Activated CD8-positive, alpha-beta T cell treated with anti-CD3 and anti-CD28 coated beads for 36 hours (primary cell): ENCODE measurements around the gene CLCA2. TPM values are rescaled to one million over a fixed set of nuclear protein-coding genes. Genes with fewer than 3 reads are reported as not detected.

Source experiments
- ATAC-seq: fragments of 200-7000 bp; cut with Tn5 transposase; one replicate; pipeline ENCODE4 v1.10.0; 2021; ENCODE audit warnings: mild to moderate bottlenecking, moderate library complexity
- CTCF ChIA-PET: fragments of 350-600 bp; sonication (Branson Sonifier 250); formaldehyde crosslinking; loops from one replicate; lab custom pipeline; 2021; ENCODE audit warnings: antibody characterized with exemption; lab: Charles Lee
- POLR2A ChIA-PET: fragments of 350-600 bp; sonication (Branson Sonifier 250); formaldehyde crosslinking; loops from one replicate; lab custom pipeline; 2021; ENCODE audit warnings: antibody characterized with exemption; lab: Charles Lee
- DNase-seq: peaks from one replicate; pipeline ENCODE4 v3.0.0-alpha.2; 2020
- H3K27ac Mint-ChIP-seq: one replicate; pipeline ENCODE4 v1.8.0; 2021; ENCODE audit warnings: mild to moderate bottlenecking, mixed read lengths
- H3K27me3 Mint-ChIP-seq: one replicate; pipeline ENCODE4 v1.8.0; 2021; ENCODE audit warnings: mixed read lengths
- H3K36me3 Mint-ChIP-seq: one replicate; pipeline ENCODE4 v1.8.0; 2021; ENCODE audit warnings: low read depth, mixed read lengths
- H3K4me1 Mint-ChIP-seq: one replicate; pipeline ENCODE4 v1.8.0; 2021; ENCODE audit warnings: low read depth, mixed read lengths
- H3K4me3 Mint-ChIP-seq: one replicate; pipeline ENCODE4 v1.8.0; 2021; ENCODE audit warnings: mild to moderate bottlenecking, moderate library complexity, mixed read lengths
- H3K9me3 Mint-ChIP-seq: one replicate; pipeline ENCODE4 v1.8.0; 2021; ENCODE audit warnings: mixed read lengths
- CTCF ChIP-seq: fragments of 200-600 bp; IDR thresholded peaks from one replicate; pipeline ENCODE4 v1.8.0; 2022; ENCODE audit warnings: antibody characterized with exemption, mild to moderate bottlenecking
- intact Hi-C: fragments of 100-400 bp; cut with micrococcal nuclease; formaldehyde crosslinking; loops from one replicate; pipeline ENCODE4 v1.10.0; 2022
- total RNA-seq, 2 experiments: library from RNA; stranded (reverse); gene quantifications; one replicate each; pipeline ENCODE4 v1.2.3, GENCODE V29; 2021

The CLCA2 gene
- total RNA-seq, 2 experiments from 2014 or later: not detected

GRCh38 chr1:86448670-86449069, 24.7 kb downstream of the CLCA2 start:
- ATAC-seq (no peak), DNase-seq (no peak)
- Mint-ChIP-seq H3K27me3 (no peaks in the 10 kb centered on the region), H3K4me3 (no peak overlapping the region), H3K27ac (no peak overlapping the region), H3K36me3 (no peaks in the 10 kb centered on the region), H3K4me1 (no peaks in the 10 kb centered on the region), H3K9me3 (no peaks in the 10 kb centered on the region)
- no peak for TF ChIP-seq CTCF
- intact Hi-C loops: no loop called here
- ChIA-PET CTCF (interaction anchor here (1.5 kb wide), 1 partner anchor 53 kb away, joined by 3 read pairs; no protein-coding TSS in a partner anchor), POLR2A (no interaction called here)

- Mint-ChIP-seq H3K27me3 (no peaks in the 10 kb centered on the region), H3K4me1 (no peaks in the 10 kb centered on the region), H3K9me3 (no peaks in the 10 kb centered on the region), H3K4me3 (no peak overlapping the region), H3K27ac (no peak overlapping the region), H3K36me3 (no peaks in the 10 kb centered on the region)
- DNase-seq: no peak
- intact Hi-C loops: no loop called here
- no peak for TF ChIP-seq CTCF
- ATAC-seq: no peak
- CTCF ChIA-PET: interaction anchor here (1.5 kb wide), 1 partner anchor 53 kb away, joined by 3 read pairs; no protein-coding TSS in a partner anchor
- POLR2A ChIA-PET: no interaction called here
These were observed 25.1 kb downstream of the CLCA2 start for GRCh38 chr1:86449103-86449502.

GRCh38 chr1:86450847-86451246, 26.9 kb downstream of the CLCA2 start:
- ChIA-PET POLR2A (no interaction called here), CTCF (interaction anchor here (1.1 to 2.5 kb wide), 2 partner anchors 23 to 49 kb away, joined by 3 to 10 read pairs; no protein-coding TSS in a partner anchor)
- Mint-ChIP-seq H3K4me1 (no peaks in the 10 kb centered on the region), H3K4me3 (no peak overlapping the region), H3K27me3 (no peaks in the 10 kb centered on the region), H3K9me3 (no peaks in the 10 kb centered on the region), H3K36me3 (no peaks in the 10 kb centered on the region), H3K27ac (no peak overlapping the region)
- ATAC-seq: no peak
- TF ChIP-seq CTCF: no peak
- no peak for DNase-seq
- intact Hi-C loops: no loop called here

GRCh38 chr1:86453664-86454063, 29.7 kb downstream of the CLCA2 start:
- intact Hi-C loops: no loop called here
- ATAC-seq (no peak), DNase-seq (no peak)
- ChIA-PET POLR2A (no interaction called here), CTCF (interaction anchor here (0.8 to 1.3 kb wide), 4 partner anchors 20 to 86 kb away, joined by 3 to 4 read pairs (median 4); no protein-coding TSS in a partner anchor)
- no peaks in the 10 kb centered on the region for H3K36me3 Mint-ChIP-seq
- H3K9me3 Mint-ChIP-seq: no peaks in the 10 kb centered on the region
- no peak overlapping the region for H3K4me3 Mint-ChIP-seq
- peaks cover 6% of the 10 kb centered on the region for H3K27me3 Mint-ChIP-seq
- no peaks in the 10 kb centered on the region for H3K4me1 Mint-ChIP-seq
- H3K27ac Mint-ChIP-seq: no peak overlapping the region
- TF ChIP-seq CTCF: no peak

- Mint-ChIP-seq H3K9me3 (no peaks in the 10 kb centered on the region), H3K4me3 (no peak overlapping the region), H3K36me3 (no peaks in the 10 kb centered on the region), H3K27me3 (peaks cover 6% of the 10 kb centered on the region), H3K27ac (no peak overlapping the region), H3K4me1 (no peaks in the 10 kb centered on the region)
- TF ChIP-seq CTCF: no peak
- ChIA-PET POLR2A (no interaction called here), CTCF (interaction anchor here (0.6 kb wide), 1 partner anchor 55 kb away, joined by 3 read pairs; no protein-coding TSS in a partner anchor)
- no peak for DNase-seq
- intact Hi-C loops: no loop called here
- no peak for ATAC-seq
These were observed 31.1 kb downstream of the CLCA2 start for GRCh38 chr1:86455073-86455472.
